GM19238 (cell line): ENCODE results near the gene AOPEP.
A peak's percentile ranks its signal among the peaks of the same experiment; 100 is the strongest.

Experiments used
- DNase-seq: peaks from one replicate; pipeline ENCODE4 v3.0.0; 2011; ENCODE audit warnings: low spot score; ENCODE audit not compliant: insufficient read length

Gene AOPEP

GRCh38 chr9:95107001-95107749, 380.7 kb downstream of the AOPEP start:
- DNase-seq = no peak

- no peak for DNase-seq
Measured at GRCh38 chr9:95107976-95108375, 381.5 kb downstream of the AOPEP start.

GRCh38 chr9:95108777-95109176, 382.3 kb downstream of the AOPEP start:
- no peak for DNase-seq

GRCh38 chr9:95109456-95109855, 383.0 kb downstream of the AOPEP start:
- no peak for DNase-seq

- DNase-seq = no peak
Measured at GRCh38 chr9:95110921-95111525, 384.5 kb downstream of the AOPEP start.

- DNase-seq = no peak
Measured at GRCh38 chr9:95111716-95112115, 385.2 kb downstream of the AOPEP start.

GRCh38 chr9:95112436-95113280, 386.2 kb downstream of the AOPEP start:
- no peak for DNase-seq

- no peak for DNase-seq
Measured at GRCh38 chr9:95115104-95115503, 388.6 kb downstream of the AOPEP start.

- DNase-seq = no peak
Measured at GRCh38 chr9:95116002-95116807, 389.7 kb downstream of the AOPEP start.

GRCh38 chr9:95116808-95117204, 390.3 kb downstream of the AOPEP start:
- DNase-seq = no peak

- DNase-seq = no peak
Measured at GRCh38 chr9:95118596-95118995, 392.1 kb downstream of the AOPEP start.

- no peak for DNase-seq
Measured at GRCh38 chr9:95120781-95121370, 394.4 kb downstream of the AOPEP start.

GRCh38 chr9:95124582-95125367, 398.3 kb downstream of the AOPEP start:
- DNase-seq = no peak

- no peak for DNase-seq
Measured at GRCh38 chr9:95125652-95126051, 399.2 kb downstream of the AOPEP start.

GRCh38 chr9:95126739-95127138, 400.2 kb downstream of the AOPEP start:
- DNase-seq = no peak

- peak; percentile 63 for DNase-seq
Measured at GRCh38 chr9:95127249-95128176, 401.0 kb downstream of the AOPEP start.

- no peak for DNase-seq
Measured at GRCh38 chr9:95128177-95128524, 401.7 kb downstream of the AOPEP start.

- no peak for DNase-seq
Measured at GRCh38 chr9:95129476-95130291, 403.2 kb downstream of the AOPEP start.
